PC-3 (cell line): Measurements from ENCODE around the gene FLYWCH1.

Source experiments
- EZH2 ChIP-seq: fragments of 300-600 bp; sonication (generic); IDR thresholded peaks from one replicate; pipeline ENCODE4 v1.6.1; 2017; ENCODE audit warnings: antibody characterized with exemption, mild to moderate bottlenecking, low read length; ENCODE audit not compliant: unreplicated experiment
- EZH2phosphoT487 ChIP-seq: fragments of 300-600 bp; sonication (generic); IDR thresholded peaks from 2 replicates; pipeline ENCODE4 v1.6.1; 2018; ENCODE audit warnings: mild to moderate bottlenecking, antibody characterized with exemption, low read length, borderline replicate concordance
- TF ChIP-seq, protein P1 (sequence below): fragments of 300-600 bp; sonication (generic); conservative IDR thresholded peaks from 2 replicates; pipeline ENCODE4 v1.5.1; 2017; ENCODE audit warnings: antibody characterized with exemption, low read depth, mild to moderate bottlenecking, low read length

DNA sequence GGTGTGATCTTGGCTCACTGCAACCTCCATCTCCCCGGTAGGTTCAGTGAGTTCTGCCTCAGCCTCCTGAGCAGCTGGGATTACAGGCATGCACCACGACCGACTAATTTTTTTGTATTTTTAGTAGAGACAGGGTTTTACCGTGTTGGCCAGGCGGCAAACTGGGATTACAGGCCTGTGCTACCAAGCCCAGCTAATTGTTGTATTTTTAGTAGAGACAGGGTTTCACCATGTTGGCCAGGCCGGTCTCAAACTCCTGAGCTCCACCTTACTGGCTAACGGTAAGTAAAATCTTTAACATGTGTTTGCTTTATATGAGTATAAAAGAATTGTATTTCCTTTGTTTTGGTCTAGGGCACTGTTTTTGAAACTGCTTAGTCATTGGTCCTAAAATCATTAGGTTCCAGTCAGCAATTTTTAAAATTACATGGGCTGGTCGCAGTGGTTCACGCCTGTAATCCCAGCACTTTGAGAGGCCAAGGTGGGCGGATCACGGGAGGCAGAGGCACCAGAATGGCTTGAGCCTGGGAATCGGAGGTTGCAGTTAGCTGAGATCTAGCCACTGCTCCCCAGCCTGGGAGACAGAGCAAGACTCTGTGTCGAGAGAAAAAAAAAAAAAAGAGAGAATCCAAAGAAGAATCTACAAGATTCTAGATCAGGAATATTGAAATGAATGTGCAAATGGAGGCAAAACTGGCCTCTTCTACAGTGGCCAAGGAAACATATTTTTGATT lies 3.6 kb downstream of the FLYWCH1 start:
- TF ChIP-seq, protein P1, sequence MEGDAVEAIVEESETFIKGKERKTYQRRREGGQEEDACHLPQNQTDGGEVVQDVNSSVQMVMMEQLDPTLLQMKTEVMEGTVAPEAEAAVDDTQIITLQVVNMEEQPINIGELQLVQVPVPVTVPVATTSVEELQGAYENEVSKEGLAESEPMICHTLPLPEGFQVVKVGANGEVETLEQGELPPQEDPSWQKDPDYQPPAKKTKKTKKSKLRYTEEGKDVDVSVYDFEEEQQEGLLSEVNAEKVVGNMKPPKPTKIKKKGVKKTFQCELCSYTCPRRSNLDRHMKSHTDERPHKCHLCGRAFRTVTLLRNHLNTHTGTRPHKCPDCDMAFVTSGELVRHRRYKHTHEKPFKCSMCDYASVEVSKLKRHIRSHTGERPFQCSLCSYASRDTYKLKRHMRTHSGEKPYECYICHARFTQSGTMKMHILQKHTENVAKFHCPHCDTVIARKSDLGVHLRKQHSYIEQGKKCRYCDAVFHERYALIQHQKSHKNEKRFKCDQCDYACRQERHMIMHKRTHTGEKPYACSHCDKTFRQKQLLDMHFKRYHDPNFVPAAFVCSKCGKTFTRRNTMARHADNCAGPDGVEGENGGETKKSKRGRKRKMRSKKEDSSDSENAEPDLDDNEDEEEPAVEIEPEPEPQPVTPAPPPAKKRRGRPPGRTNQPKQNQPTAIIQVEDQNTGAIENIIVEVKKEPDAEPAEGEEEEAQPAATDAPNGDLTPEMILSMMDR: no peak
- TF ChIP-seq EZH2: no peak
- TF ChIP-seq EZH2phosphoT487: no peak
